SU-DHL-6 (cell line): ENCODE measurements around the gene PLEKHG2.

Source experiments
- H2AFZ ChIP-seq: fragments of 200-600 bp; sonication (generic); 2 replicates; pipeline ENCODE4 v1.6.1; 2014; ENCODE audit warnings: low read depth, mild to moderate bottlenecking, moderate library complexity, mixed read lengths, antibody characterized with exemption, low read length; ENCODE audit not compliant: severe bottlenecking
- H3F3A ChIP-seq: fragments of 200-600 bp; shearing (Covaris generic); 2 replicates; pipeline ENCODE4 v1.6.0; 2016; ENCODE audit warnings: antibody characterized with exemption, mild to moderate bottlenecking; ENCODE audit not compliant: insufficient read depth
- H3K27ac ChIP-seq: fragments of 200-600 bp; sonication (generic); 2 replicates; pipeline ENCODE4 v1.5.1; 2016; ENCODE audit warnings: low read depth, mild to moderate bottlenecking, low read length, moderate library complexity, mixed read lengths
- H3K27me3 ChIP-seq: fragments of 200-600 bp; sonication (generic), shearing (Covaris generic); 2 replicates; pipeline ENCODE4 v1.6.0; 2014; ENCODE audit warnings: mild to moderate bottlenecking, low read length
- H3K36me3 ChIP-seq: fragments of 200-600 bp; sonication (generic); 2 replicates; pipeline ENCODE4 v1.6.1; 2014; ENCODE audit warnings: mild to moderate bottlenecking, low read length, mixed read lengths
- H3K4me2 ChIP-seq: fragments of 300-600, 200-600 bp; shearing (Covaris generic), sonication (generic); 2 replicates; pipeline ENCODE4 v1.6.0; 2014; ENCODE audit warnings: low read length, low read depth, mild to moderate bottlenecking; ENCODE audit not compliant: poor library complexity, severe bottlenecking
- H3K4me3 ChIP-seq: fragments of 200-600 bp; sonication (generic); 2 replicates; pipeline ENCODE4 v1.5.1; 2014; ENCODE audit warnings: antibody characterized with exemption, low read length, mild to moderate bottlenecking, mixed read lengths; ENCODE audit not compliant: insufficient read depth, poor library complexity, severe bottlenecking
- H3K79me2 ChIP-seq: fragments of 200-600 bp; sonication (generic); 2 replicates; pipeline ENCODE4 v1.6.1; 2014; ENCODE audit warnings: mild to moderate bottlenecking, low read length, moderate library complexity; ENCODE audit not compliant: insufficient read depth
- H3K9ac ChIP-seq: fragments of 200-600 bp; sonication (generic); 2 replicates; pipeline ENCODE4 v1.7.0; 2014; ENCODE audit warnings: mild to moderate bottlenecking, low read length
- H3K9me2 ChIP-seq: fragments of 200-600 bp; sonication (generic); replicated peaks from 2 replicates; pipeline ENCODE4 v1.6.1; 2014; ENCODE audit warnings: low read length; ENCODE audit not compliant: insufficient read depth
- H3K9me3 ChIP-seq: fragments of 200-600 bp; sonication (generic); 2 replicates; pipeline ENCODE4 v1.6.1; 2014; ENCODE audit warnings: low read length, mixed read lengths; ENCODE audit not compliant: insufficient read depth
- H4K20me1 ChIP-seq: fragments of 200-600 bp; sonication (generic); 2 replicates; pipeline ENCODE4 v1.6.1; 2014; ENCODE audit warnings: low read depth, mild to moderate bottlenecking, antibody characterized with exemption, low read length, moderate library complexity, mixed read lengths
- CTCF ChIP-seq: fragments of 200-600 bp; sonication (generic); IDR thresholded peaks from one replicate; pipeline ENCODE4 v1.5.1; 2017; ENCODE audit warnings: antibody characterized with exemption, mild to moderate bottlenecking, low read length, moderate library complexity; ENCODE audit not compliant: insufficient read depth, poor library complexity, severe bottlenecking
- EZH2phosphoT487 ChIP-seq: fragments of 200-600 bp; sonication (generic), shearing (Covaris generic); conservative IDR thresholded peaks from 2 replicates; pipeline ENCODE4 v1.6.1; 2018; ENCODE audit warnings: mild to moderate bottlenecking, antibody characterized with exemption, low read length, moderate library complexity, mixed read lengths

The PLEKHG2 gene

GRCh38 chr19:39469567-39469966 lies 57.1 kb downstream of the PLEKHG2 start:
- Histone ChIP-seq H3K4me3 (no peak overlapping the region), H3K79me2 (no peaks in the 10 kb centered on the region), H3K9ac (no peak overlapping the region), H3K9me2 (no peaks in the 10 kb centered on the region), H3K27me3 (no peaks in the 10 kb centered on the region), H3K9me3 (no peaks in the 10 kb centered on the region), H3K27ac (no peak overlapping the region), H4K20me1 (no peaks in the 10 kb centered on the region), H2AFZ (no peak overlapping the region), H3K36me3 (no peaks in the 10 kb centered on the region), H3K4me2 (no peak overlapping the region), H3F3A (no peaks in the 10 kb centered on the region)
- TF ChIP-seq EZH2phosphoT487 (no peak), CTCF (no peak)

GRCh38 chr19:39470724-39471339 lies 58.4 kb downstream of the PLEKHG2 start:
- H3K9me3 ChIP-seq: no peaks in the 10 kb centered on the region
- H3K4me3 ChIP-seq: no peak overlapping the region
- H3K4me2 ChIP-seq: no peak overlapping the region
- H3K27me3 ChIP-seq: no peaks in the 10 kb centered on the region
- H3K36me3 ChIP-seq: no peaks in the 10 kb centered on the region
- no peaks in the 10 kb centered on the region for H3K79me2 ChIP-seq
- TF ChIP-seq CTCF (no peak), EZH2phosphoT487 (no peak)
- no peaks in the 10 kb centered on the region for H3K9me2 ChIP-seq
- no peak overlapping the region for H2AFZ ChIP-seq
- no peaks in the 10 kb centered on the region for H4K20me1 ChIP-seq
- H3F3A ChIP-seq: no peaks in the 10 kb centered on the region
- H3K27ac ChIP-seq: no peak overlapping the region
- H3K9ac ChIP-seq: no peak overlapping the region

GRCh38 chr19:39471756-39472536 lies 59.5 kb downstream of the PLEKHG2 start:
- no peak for TF ChIP-seq CTCF
- TF ChIP-seq EZH2phosphoT487: no peak
- no peak overlapping the region for H3K27ac ChIP-seq
- H3F3A ChIP-seq: no peaks in the 10 kb centered on the region
- H3K9me3 ChIP-seq: no peaks in the 10 kb centered on the region
- no peaks in the 10 kb centered on the region for H3K9me2 ChIP-seq
- no peaks in the 10 kb centered on the region; the same call in 1 of the 2 replicates for H3K36me3 ChIP-seq
- no peak overlapping the region for H2AFZ ChIP-seq
- H3K4me2 ChIP-seq: no peak overlapping the region
- no peaks in the 10 kb centered on the region for H3K27me3 ChIP-seq
- H3K9ac ChIP-seq: no peak overlapping the region
- H4K20me1 ChIP-seq: no peaks in the 10 kb centered on the region
- no peaks in the 10 kb centered on the region for H3K79me2 ChIP-seq
- H3K4me3 ChIP-seq: no peak overlapping the region
